ENCODE measurements around the gene IQGAP3. TPM values are rescaled to one million over a fixed set of nuclear protein-coding genes. Genes with fewer than 3 reads are reported as not detected.
A peak's percentile ranks its signal among the peaks of the same experiment; 100 is the strongest.

IQGAP3 gene
- total and polyA plus RNA-seq, 9 donors, result 5.3 to 11.8 (median 8.0) TPM

- Histone ChIP-seq H3K4me1 (ENCODE audit: control insufficient read depth, insufficient read depth, low read length) (peaks cover 45% of the 10 kb centered on the region), H3K27ac (ENCODE audit: low read length) (no peak overlapping the region), H3K27me3 (ENCODE audit: control insufficient read depth, insufficient read depth, low read length) (no peaks in the 10 kb centered on the region), H3K9me3 (replicated peaks; ENCODE audit: control insufficient read depth, low read depth, low read length) (no peaks in the 10 kb centered on the region), H3K36me3 (ENCODE audit: control insufficient read depth, insufficient read depth, low read length) (peaks cover 54% of the 10 kb centered on the region), H3K4me3 (ENCODE audit: low read length) (no peak overlapping the region)
- WGBS (ENCODE audit: insufficient coverage), result 92% methylated on average over 3 of the region's 3 CpGs
- DNase-seq, result no peak
These were observed 86.4 kb downstream of the IQGAP3 start for GRCh38 chr1:156485984-156486383.

DNA sequence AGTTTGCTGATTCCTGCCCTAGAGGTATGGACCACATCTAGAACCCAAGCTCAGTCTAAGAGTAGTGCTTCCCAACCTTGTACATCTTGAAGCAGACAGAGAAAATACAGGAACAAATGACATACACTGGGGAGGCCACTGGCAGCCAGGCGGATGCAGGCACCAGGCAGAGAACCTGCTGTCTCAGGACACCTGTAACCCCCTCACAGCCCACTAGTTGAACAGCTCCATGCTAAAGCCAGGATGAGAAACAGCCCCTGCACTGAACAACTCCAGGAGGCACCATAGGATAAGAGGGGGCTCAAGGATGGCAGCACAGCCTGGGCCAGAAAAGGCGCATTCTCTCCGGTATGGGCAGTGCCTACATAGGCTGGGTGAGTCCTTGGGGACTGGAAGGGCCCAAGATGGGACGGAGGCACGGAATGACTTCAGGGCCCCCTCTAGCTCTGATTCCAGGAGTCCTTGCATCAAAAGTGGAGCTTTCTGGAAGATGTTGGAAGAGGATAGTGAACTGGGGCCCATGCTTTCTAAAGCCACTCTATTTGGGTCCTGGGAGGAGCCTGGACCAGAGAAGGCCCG is 87.8 kb downstream of the IQGAP3 start:
- Histone ChIP-seq H3K4me1 (ENCODE audit: control insufficient read depth, insufficient read depth, low read length) (peaks cover 33% of the 10 kb centered on the region), H3K4me3 (ENCODE audit: low read length) (no peak overlapping the region), H3K27me3 (ENCODE audit: control insufficient read depth, insufficient read depth, low read length) (no peaks in the 10 kb centered on the region), H3K9me3 (replicated peaks; ENCODE audit: control insufficient read depth, low read depth, low read length) (no peaks in the 10 kb centered on the region), H3K27ac (ENCODE audit: low read length) (no peak overlapping the region), H3K36me3 (ENCODE audit: control insufficient read depth, insufficient read depth, low read length) (peaks cover 67% of the 10 kb centered on the region)
- DNase-seq, result no peak
- WGBS (ENCODE audit: insufficient coverage), result 88% methylated on average over 5 of the region's 6 CpGs

GRCh38 chr1:156483397-156483796 is 89.0 kb downstream of the IQGAP3 start:
- peaks cover 22% of the 10 kb centered on the region for H3K4me1 ChIP-seq (ENCODE audit: control insufficient read depth, insufficient read depth, low read length)
- no peak for DNase-seq
- H3K9me3 ChIP-seq (replicated peaks; ENCODE audit: control insufficient read depth, low read depth, low read length), result no peaks in the 10 kb centered on the region
- H3K36me3 ChIP-seq (ENCODE audit: control insufficient read depth, insufficient read depth, low read length), result peaks cover 75% of the 10 kb centered on the region
- WGBS (ENCODE audit: insufficient coverage), result 85% methylated on average over 2 of the region's 2 CpGs
- no peak overlapping the region for H3K27ac ChIP-seq (ENCODE audit: low read length)
- H3K4me3 ChIP-seq (ENCODE audit: low read length), result no peak overlapping the region
- H3K27me3 ChIP-seq (ENCODE audit: control insufficient read depth, insufficient read depth, low read length), result no peaks in the 10 kb centered on the region

DNA sequence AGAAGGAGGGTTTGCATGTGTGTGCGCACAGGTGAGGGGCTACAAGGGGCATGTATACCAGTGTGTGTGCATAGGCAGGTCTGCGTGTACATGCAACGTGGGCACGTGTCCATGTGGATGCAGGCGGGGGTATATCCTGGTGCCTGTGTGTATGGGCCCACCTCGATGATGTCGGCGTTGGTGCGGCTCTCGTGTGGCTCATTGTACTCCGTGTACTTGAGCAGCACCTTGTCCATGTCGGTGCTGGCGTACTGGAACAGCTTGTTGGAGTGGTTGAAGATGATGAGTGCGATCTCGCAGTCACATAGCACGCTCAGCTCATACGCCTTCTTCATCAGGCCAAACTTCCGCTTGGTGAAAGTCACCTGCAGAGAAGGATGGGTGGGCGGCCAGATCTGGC is 90.1 kb downstream of the IQGAP3 start:
- peaks cover 80% of the 10 kb centered on the region for H3K36me3 ChIP-seq (ENCODE audit: control insufficient read depth, insufficient read depth, low read length)
- H3K4me3 ChIP-seq (ENCODE audit: low read length), result no peak overlapping the region
- no peak for DNase-seq
- H3K27ac ChIP-seq (ENCODE audit: low read length), result no peak overlapping the region
- no peaks in the 10 kb centered on the region for H3K9me3 ChIP-seq (replicated peaks; ENCODE audit: control insufficient read depth, low read depth, low read length)
- 87% methylated on average over 10 of the region's 19 CpGs for WGBS (ENCODE audit: insufficient coverage)
- H3K27me3 ChIP-seq (ENCODE audit: control insufficient read depth, insufficient read depth, low read length), result no peaks in the 10 kb centered on the region
- peaks cover 23% of the 10 kb centered on the region for H3K4me1 ChIP-seq (ENCODE audit: control insufficient read depth, insufficient read depth, low read length)

- Histone ChIP-seq H3K4me1 (ENCODE audit: control insufficient read depth, insufficient read depth, low read length) (peaks cover 29% of the 10 kb centered on the region), H3K27me3 (ENCODE audit: control insufficient read depth, insufficient read depth, low read length) (no peaks in the 10 kb centered on the region), H3K27ac (ENCODE audit: low read length) (no peak overlapping the region), H3K36me3 (ENCODE audit: control insufficient read depth, insufficient read depth, low read length) (peaks cover 87% of the 10 kb centered on the region), H3K9me3 (replicated peaks; ENCODE audit: control insufficient read depth, low read depth, low read length) (no peaks in the 10 kb centered on the region), H3K4me3 (ENCODE audit: low read length) (no peak overlapping the region)
- 82% methylated on average over 2 of the region's 5 CpGs for WGBS (ENCODE audit: insufficient coverage)
- no peak for DNase-seq
These were observed 90.8 kb downstream of the IQGAP3 start for GRCh38 chr1:156481527-156481926.

DNA sequence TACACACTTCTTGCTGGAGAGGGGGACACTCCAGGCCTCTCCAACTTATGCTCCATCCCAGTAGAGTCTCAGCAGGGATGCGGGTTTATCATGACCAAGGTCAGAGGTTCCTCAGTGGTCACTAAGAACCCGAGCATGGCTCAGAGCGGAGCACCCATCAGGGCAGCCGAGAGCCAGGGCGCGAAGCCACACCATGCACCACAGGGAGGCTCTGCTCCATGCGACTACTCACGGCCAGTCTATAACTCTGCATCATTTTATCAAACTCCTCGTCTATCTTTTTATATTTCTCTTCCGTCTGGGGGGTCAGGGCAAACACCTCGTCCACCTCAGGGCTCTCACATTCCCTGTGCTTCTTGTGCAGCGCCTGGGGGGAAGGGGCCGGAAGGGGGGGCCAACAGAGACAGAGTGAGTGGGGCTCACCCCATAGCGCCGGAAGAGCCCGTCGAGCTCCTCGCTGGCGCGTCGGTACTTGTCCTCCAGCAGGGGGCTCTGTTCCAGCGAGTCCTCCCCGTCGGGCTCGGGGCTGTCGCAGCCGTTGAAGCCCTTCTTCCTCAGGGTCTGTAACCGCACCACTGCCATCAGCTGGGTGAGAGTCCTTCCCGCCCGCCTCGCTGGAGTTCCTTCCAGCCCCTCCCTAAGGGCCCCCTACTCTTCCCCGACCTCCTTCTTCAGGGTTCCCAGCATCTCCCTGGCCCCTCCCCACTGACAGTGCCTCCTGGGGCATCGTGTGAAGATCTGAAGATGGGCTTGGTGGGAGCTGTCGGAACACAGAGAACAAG is 91.8 kb downstream of the IQGAP3 start:
- H3K27ac ChIP-seq (ENCODE audit: low read length), result no peak overlapping the region
- 38% methylated on average over 19 of the region's 34 CpGs for WGBS (ENCODE audit: insufficient coverage)
- H3K9me3 ChIP-seq (replicated peaks; ENCODE audit: control insufficient read depth, low read depth, low read length), result no peaks in the 10 kb centered on the region
- peaks cover 94% of the 10 kb centered on the region for H3K36me3 ChIP-seq (ENCODE audit: control insufficient read depth, insufficient read depth, low read length)
- DNase-seq, result peak; percentile 65
- H3K4me1 ChIP-seq (ENCODE audit: control insufficient read depth, insufficient read depth, low read length), result peaks cover 36% of the 10 kb centered on the region
- H3K4me3 ChIP-seq (ENCODE audit: low read length), result no peak overlapping the region
- H3K27me3 ChIP-seq (ENCODE audit: control insufficient read depth, insufficient read depth, low read length), result no peaks in the 10 kb centered on the region

- Histone ChIP-seq H3K4me3 (ENCODE audit: low read length) (no peak overlapping the region), H3K27ac (ENCODE audit: low read length) (no peak overlapping the region), H3K9me3 (replicated peaks; ENCODE audit: control insufficient read depth, low read depth, low read length) (no peaks in the 10 kb centered on the region), H3K4me1 (ENCODE audit: control insufficient read depth, insufficient read depth, low read length) (peaks cover 36% of the 10 kb centered on the region), H3K27me3 (ENCODE audit: control insufficient read depth, insufficient read depth, low read length) (no peaks in the 10 kb centered on the region), H3K36me3 (ENCODE audit: control insufficient read depth, insufficient read depth, low read length) (peaks cover 98% of the 10 kb centered on the region)
- 34% methylated on average over 2 of the region's 4 CpGs for WGBS (ENCODE audit: insufficient coverage)
- DNase-seq, result no peak
These were observed 92.4 kb downstream of the IQGAP3 start for GRCh38 chr1:156480016-156480370.

DNA sequence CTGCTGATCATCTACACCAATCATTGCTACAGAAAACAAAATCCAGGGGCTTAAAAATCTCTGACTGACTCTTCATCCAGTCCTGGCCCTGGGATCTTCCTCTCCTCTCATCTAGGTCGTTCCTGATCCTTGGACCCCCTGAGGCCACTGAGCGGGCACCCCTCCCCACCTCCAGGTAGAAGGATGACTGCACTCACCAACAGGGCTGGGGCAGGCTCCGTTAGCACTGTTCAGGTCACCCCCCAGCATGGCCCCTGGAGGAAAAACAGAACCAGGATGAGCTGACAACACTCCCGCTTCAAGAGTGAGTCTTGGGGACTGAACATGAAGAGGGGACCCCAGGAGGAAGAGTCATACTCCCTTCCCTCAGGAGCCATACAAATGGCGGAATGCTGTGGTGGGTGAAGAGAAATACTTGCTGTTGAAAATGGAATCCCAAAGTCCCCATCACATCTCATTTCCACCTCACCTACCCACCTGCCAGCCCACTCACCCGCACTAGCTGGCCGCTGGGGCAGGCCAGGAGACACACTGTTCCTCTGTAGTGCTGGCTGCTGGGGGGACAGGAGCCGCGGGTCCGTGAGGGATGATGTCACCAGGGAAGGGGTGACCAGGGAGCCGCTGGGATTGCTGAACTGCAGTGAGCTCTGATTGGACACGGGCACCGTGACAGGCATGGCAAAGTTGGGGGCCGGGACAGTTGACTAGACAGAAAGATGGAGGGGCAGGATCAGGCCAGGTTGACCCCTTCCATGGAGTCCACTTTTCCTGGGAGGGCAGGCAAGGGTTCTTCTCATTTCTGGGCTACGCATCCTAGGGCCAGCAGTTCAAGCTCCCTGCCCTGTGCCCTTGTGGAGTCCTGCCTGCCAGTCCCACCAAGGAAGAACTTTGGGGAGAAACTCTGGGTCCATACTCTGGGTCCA is 93.0 kb downstream of the IQGAP3 start:
- DNase-seq, result no peak
- WGBS (ENCODE audit: insufficient coverage), result 85% methylated on average over 10 of the region's 15 CpGs
- Histone ChIP-seq H3K4me3 (ENCODE audit: low read length) (no peak overlapping the region), H3K27me3 (ENCODE audit: control insufficient read depth, insufficient read depth, low read length) (no peaks in the 10 kb centered on the region), H3K4me1 (ENCODE audit: control insufficient read depth, insufficient read depth, low read length) (peaks cover 36% of the 10 kb centered on the region), H3K9me3 (replicated peaks; ENCODE audit: control insufficient read depth, low read depth, low read length) (no peaks in the 10 kb centered on the region), H3K36me3 (ENCODE audit: control insufficient read depth, insufficient read depth, low read length) (peaks cover 98% of the 10 kb centered on the region), H3K27ac (ENCODE audit: low read length) (no peak overlapping the region)

DNA sequence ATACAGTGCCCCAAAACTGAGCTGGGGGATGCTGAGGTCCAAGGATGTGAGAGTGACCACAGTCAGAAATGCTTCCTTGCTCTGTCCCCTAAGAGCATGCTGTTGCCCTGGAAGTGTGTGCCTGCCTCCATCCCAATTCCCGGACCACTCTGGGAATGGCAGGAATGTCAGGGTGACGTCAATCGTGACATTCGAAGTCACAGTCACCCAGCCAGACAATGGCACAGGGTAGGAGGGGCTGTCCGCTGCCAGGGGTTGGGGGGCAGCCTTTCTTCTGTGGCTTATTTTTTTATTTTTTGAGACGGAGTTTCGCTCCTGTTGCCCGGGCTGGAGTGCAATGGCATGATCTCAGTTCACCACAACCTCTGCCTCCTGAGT is 94.1 kb downstream of the IQGAP3 start:
- H3K9me3 ChIP-seq (replicated peaks; ENCODE audit: control insufficient read depth, low read depth, low read length), result no peaks in the 10 kb centered on the region
- H3K27me3 ChIP-seq (ENCODE audit: control insufficient read depth, insufficient read depth, low read length), result no peaks in the 10 kb centered on the region
- H3K4me3 ChIP-seq (ENCODE audit: low read length), result no peak overlapping the region
- no peak for DNase-seq
- WGBS (ENCODE audit: insufficient coverage), result 93% methylated on average over 5 of the region's 8 CpGs
- peaks cover 36% of the 10 kb centered on the region for H3K4me1 ChIP-seq (ENCODE audit: control insufficient read depth, insufficient read depth, low read length)
- peaks cover 98% of the 10 kb centered on the region for H3K36me3 ChIP-seq (ENCODE audit: control insufficient read depth, insufficient read depth, low read length)
- H3K27ac ChIP-seq (ENCODE audit: low read length), result peak overlapping the region; percentile 52
